Brain microvascular endothelial cell (primary cell): ENCODE data around the gene SLC17A8.

Experiments used
- DNase-seq: peaks from one replicate; pipeline ENCODE4 v3.0.0-alpha.2; 2020
- H3K27ac ChIP-seq: fragments of 250-450 bp; sonication (Bioruptor Pico); 2 replicates; pipeline ENCODE4 v1.5.1; 2020; ENCODE audit warnings: mild to moderate bottlenecking, moderate library complexity
- H3K27me3 ChIP-seq: fragments of 250-450 bp; sonication (Bioruptor Pico); replicated peaks from 2 replicates; pipeline ENCODE4 v1.5.1; 2020; ENCODE audit warnings: mild to moderate bottlenecking
- H3K36me3 ChIP-seq: fragments of 250-450 bp; sonication (Bioruptor Pico); replicated peaks from 2 replicates; pipeline ENCODE4 v1.5.1; 2020; ENCODE audit warnings: mild to moderate bottlenecking
- H3K4me3 ChIP-seq: 2 replicates; pipeline ENCODE4 v1.5.1; 2011; ENCODE audit warnings: low read depth, mild to moderate bottlenecking, control low read depth, low read length, moderate library complexity
- CTCF ChIP-seq: IDR thresholded peaks from 2 replicates; pipeline ENCODE4 v1.5.1; 2011; ENCODE audit warnings: low read depth, mild to moderate bottlenecking, moderate library complexity, low read length, control low read depth, inconsistent platforms; ENCODE audit errors: missing control alignments
- in situ Hi-C: cut with HindIII; loops from 2 replicates; pipeline ENCODE4 v1.10.0; 2017; ENCODE audit warnings: low sequenced_read_pairs, low pct_ligation_motif_present

The SLC17A8 gene

DNA sequence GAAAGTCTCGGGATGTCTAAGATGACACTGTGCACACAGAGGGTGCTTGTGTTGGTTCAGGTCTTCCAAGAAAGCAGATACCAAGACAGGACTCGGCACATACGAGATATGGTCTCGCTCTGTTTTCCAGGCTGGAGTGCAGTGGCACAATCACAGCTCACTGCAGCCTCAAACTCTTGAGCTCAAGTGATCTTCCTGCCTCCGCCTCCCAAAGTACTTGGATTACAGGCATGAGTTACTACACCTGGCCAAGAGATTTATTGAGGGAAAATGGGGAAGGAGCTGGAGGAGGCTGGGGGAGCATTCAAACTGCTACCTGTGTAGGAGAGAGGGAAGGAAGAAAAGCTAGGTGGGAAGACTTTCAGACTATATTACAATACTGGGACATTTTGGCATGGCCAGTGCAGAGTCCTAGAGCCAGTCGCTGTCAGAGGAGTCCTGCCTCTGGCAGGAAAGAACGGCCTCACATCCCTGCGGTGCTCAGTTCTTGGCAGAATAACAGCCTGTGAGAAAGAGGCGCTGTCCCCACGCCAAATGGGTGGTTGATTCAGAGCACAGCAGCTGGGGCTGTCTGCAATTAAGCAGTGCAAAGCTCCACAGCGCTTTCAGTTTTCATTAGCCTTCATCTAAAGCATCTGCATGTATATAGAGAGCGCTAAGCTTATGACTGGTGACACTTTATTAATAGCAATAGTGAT is 18.3 kb downstream of the SLC17A8 start:
- no peaks in the 10 kb centered on the region for H3K27me3 ChIP-seq
- no peak for TF ChIP-seq CTCF
- H3K36me3 ChIP-seq, result no peaks in the 10 kb centered on the region
- in situ Hi-C loops, result no loop called here
- no peak overlapping the region for H3K27ac ChIP-seq
- DNase-seq, result no peak
- H3K4me3 ChIP-seq, result no peak overlapping the region

DNA sequence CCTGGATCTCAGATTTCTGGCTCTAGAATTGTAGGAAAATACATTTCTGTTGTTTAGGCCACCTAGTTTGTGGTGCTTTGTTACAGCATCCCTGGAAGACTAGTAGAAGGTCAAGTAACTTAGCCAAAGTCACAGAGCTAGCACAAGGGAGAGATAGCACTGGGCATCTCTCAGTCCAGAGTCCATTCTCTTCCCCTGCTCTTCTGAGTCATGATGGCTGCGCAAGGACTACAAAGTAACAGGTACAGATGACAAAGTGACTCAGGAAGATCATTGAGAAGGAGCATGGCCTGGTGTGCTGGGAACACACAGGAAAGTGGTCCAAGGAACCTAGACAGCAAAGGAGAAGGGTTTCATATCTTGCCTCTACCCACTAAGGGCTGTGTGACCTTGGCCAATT is 19.3 kb downstream of the SLC17A8 start:
- no peak for TF ChIP-seq CTCF
- in situ Hi-C loops, result no loop called here
- Histone ChIP-seq H3K27ac (no peak overlapping the region), H3K4me3 (no peak overlapping the region), H3K36me3 (no peaks in the 10 kb centered on the region), H3K27me3 (no peaks in the 10 kb centered on the region)
- no peak for DNase-seq

DNA sequence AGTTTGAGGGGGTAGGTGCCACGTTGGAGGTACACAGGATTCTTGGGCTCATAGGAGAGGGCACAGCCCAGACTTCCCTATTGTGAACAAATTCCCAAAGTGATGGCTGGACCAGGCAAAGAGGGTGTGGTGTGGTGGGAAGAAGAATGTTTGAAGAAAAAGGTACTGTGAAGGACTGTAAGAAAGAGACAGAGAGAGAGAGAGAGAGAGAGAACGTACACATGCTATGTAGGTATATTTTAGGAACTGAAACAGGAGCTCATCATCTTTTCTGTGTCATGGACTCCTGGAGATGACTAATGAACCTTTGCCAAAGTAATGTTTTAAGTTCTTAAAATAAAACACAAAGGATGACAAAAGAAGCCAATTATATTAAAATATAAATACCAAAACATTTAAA is 24.5 kb downstream of the SLC17A8 start:
- no peaks in the 10 kb centered on the region for H3K27me3 ChIP-seq
- no peak overlapping the region for H3K27ac ChIP-seq
- no peak overlapping the region for H3K4me3 ChIP-seq
- no peaks in the 10 kb centered on the region for H3K36me3 ChIP-seq
- in situ Hi-C loops, result no loop called here
- TF ChIP-seq CTCF, result no peak
- no peak for DNase-seq

- no peak for DNase-seq
- H3K27ac ChIP-seq, result no peak overlapping the region
- TF ChIP-seq CTCF, result no peak
- in situ Hi-C loops, result no loop called here
- H3K4me3 ChIP-seq, result no peak overlapping the region
- no peaks in the 10 kb centered on the region for H3K36me3 ChIP-seq
- H3K27me3 ChIP-seq, result no peaks in the 10 kb centered on the region
Measured at GRCh38 chr12:100382338-100382737, 25.5 kb downstream of the SLC17A8 start.

GRCh38 chr12:100383586-100384558 is 27.0 kb downstream of the SLC17A8 start:
- in situ Hi-C loops, result no loop called here
- Histone ChIP-seq H3K27ac (no peak overlapping the region), H3K36me3 (no peaks in the 10 kb centered on the region), H3K4me3 (no peak overlapping the region), H3K27me3 (no peaks in the 10 kb centered on the region)
- no peak for TF ChIP-seq CTCF
- no peak for DNase-seq
